HG03139 (cell line): ENCODE results near the gene SPTBN1.
"Not testable (repeated sequence)": the region's sequence is repeated elsewhere in the genome, so short reads cannot be mapped to it uniquely, and the experiment has no call there.

Experiments used
- ATAC-seq: cut with Tn5 transposase; IDR thresholded peaks from one replicate; pipeline ENCODE4 v1.9.1; 2021; ENCODE audit not compliant: unreplicated experiment

Gene SPTBN1

GRCh38 chr2:54468673-54469072 is 12.5 kb downstream of the SPTBN1 start:
- ATAC-seq, result no peak

DNA sequence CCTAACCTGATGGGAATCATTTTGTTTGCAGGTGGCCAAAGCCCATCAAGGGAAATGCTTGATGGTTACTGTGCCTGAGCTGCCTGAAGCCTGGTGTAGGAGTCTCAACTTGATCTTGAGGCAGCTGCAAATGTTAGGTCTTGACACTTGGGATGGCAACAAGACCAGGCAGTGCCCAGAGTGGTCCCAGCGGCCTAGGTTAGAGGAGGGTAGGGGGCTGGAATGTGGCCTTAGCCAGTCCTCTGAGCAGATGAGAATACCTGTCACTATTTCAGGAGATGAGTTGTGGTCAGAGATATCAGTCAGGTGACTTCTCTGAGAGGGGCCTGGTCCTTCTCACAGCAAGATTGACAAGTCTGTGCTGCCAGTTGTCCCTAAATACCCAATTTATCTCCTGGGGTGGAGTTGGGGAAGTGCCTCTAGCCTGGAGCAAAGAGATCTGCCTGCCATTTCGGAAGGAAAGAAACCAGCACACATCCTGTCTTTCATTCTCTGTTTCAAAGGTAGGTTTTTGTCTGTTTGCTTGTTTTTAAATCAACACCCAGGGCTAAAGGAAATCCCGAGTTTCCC is 13.4 kb downstream of the SPTBN1 start:
- ATAC-seq, result no peak

- no peak for ATAC-seq
Observed at GRCh38 chr2:54470266-54470938, 14.3 kb downstream of the SPTBN1 start.

GRCh38 chr2:54471221-54471711 is 15.1 kb downstream of the SPTBN1 start:
- no peak for ATAC-seq

DNA sequence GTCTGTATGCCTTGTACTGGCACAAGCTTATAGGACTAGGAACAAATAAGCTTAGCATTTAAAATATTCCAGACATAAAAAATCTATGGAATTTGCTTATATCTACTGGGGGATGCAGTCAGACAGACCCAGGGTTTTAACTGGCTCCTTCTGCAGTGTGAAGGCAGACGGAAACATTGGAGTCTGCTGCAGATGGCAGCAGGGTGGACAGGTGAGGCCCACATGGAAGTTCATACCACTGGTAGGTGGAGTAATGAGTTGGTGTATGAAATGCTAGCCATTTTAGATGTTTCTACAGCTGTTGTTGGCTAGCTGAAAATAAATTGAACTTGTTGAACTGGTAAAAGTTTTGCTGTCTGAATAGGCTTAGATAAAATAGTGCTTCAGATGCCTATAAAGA is 17.7 kb downstream of the SPTBN1 start:
- no peak for ATAC-seq

DNA sequence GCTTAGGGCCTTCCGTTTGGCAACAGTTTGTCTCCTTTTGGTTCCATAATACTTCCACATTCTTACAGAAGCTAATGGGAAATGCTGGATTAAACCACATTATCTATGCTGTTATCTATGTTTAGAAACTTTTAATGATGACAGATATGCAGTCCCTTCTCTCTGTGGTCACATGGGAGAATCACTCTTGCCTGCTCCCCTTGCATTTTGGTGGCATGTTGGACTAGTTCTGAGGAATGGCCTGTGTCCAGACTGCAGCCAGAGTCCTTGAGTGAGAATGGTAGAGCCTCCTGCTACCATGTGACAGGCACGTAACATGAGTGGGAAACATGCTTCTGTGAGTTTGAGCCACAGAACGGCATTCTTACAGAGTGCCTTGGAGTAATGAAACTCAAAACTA is 19.2 kb downstream of the SPTBN1 start:
- ATAC-seq, result no peak

DNA sequence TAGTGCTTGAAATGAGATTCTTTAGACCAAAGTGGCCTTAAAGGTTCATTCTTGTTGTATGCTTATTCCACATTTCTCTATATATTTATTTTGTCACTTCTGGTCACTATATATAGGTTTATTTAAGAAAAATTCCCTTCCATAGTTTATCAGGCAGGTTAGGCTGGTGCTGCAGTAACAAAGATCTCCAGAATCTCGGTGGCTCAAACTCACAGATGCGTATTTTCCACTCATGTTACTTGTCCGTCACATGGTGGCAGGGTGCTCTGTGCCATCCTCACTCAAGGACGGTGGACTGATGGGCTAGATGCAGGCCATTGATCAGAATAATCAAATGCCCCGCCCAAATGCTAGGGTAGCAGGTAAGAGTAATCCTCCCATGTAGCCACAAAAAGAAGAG is 19.8 kb downstream of the SPTBN1 start:
- ATAC-seq, result no peak

GRCh38 chr2:54476852-54477251 is 20.7 kb downstream of the SPTBN1 start:
- no peak for ATAC-seq

DNA sequence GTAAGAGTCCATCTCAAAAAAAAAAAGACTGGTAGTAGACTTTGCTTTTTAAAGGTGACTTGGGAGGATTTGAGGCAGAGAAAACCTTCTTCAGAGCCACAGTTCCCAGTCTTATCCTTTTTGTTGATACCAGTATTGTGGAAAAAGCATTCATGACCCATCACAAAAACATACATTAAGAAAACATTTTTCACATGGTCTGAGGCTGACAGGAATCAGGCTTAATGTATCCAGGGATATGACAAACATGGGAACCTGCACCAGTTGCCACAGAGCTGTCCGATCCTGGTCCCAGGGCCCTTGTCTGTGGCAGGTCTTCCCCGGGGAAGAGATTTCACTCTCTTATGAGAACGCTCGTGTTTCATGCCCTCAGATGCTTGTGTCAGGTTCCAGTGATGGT is 21.8 kb downstream of the SPTBN1 start:
- no peak for ATAC-seq

- no peak for ATAC-seq
Observed at GRCh38 chr2:54478899-54479298, 22.8 kb downstream of the SPTBN1 start.

- ATAC-seq, result no peak
Observed at GRCh38 chr2:54479424-54479823, 23.3 kb downstream of the SPTBN1 start.

DNA sequence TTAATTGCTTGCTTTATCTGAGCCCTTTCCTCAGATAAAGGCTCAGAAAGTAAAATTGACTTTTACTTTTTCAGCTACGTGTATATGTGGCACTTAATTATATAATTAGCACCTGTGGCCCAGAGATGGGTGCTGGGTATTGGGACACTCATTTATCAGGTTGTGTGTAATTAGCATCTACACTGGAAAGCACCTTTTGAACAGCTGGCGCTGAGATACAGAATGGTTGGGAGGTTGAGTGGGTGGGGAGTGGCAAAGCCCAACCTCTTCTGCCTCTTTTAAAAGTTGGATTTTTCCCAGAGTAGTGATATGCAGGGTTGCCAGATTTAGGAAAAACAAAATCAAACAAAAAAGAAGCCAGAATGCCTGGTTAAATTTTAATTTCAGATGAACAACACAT is 23.9 kb downstream of the SPTBN1 start:
- no peak for ATAC-seq

DNA sequence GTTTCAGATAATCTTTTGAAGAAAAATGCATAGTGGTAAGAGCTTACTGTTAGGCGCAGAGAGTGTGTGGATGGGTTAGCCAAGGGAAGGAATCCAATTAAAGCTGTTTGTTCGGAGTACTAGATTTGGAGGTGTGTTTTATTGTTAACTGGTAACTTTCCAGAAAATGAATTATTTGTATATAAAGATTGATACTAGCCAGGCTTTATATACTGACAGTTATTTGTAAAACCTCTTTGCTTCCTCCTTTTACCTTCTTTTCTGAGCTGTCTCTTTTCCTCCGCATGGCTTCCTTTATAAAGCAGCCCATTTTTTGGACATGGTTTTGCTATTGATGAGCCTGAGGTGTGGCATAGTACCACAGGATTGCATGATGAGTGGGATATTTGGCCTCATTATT is 25.6 kb downstream of the SPTBN1 start:
- no peak for ATAC-seq

DNA sequence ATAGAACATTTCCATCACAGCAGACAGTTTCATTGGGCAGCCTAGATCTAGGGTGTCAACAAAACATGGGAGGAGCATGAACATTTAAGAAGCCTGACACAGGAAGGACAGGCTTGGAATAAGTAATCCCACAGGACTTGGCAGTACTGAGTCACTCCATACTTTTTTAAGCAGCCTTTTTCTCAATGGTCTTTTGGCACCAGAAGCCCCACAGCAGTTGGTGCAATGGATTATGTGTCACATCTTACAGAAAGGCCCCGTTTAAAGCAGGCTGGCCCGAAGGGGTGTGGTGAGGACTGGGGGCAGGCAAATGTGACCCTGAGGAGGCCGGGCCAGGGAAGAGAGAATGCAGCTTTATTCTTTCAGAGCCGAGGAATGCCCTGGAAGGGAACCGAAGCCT is 26.6 kb downstream of the SPTBN1 start:
- no peak for ATAC-seq

- ATAC-seq, result no peak
Observed at GRCh38 chr2:54483426-54483825, 27.3 kb downstream of the SPTBN1 start.

DNA sequence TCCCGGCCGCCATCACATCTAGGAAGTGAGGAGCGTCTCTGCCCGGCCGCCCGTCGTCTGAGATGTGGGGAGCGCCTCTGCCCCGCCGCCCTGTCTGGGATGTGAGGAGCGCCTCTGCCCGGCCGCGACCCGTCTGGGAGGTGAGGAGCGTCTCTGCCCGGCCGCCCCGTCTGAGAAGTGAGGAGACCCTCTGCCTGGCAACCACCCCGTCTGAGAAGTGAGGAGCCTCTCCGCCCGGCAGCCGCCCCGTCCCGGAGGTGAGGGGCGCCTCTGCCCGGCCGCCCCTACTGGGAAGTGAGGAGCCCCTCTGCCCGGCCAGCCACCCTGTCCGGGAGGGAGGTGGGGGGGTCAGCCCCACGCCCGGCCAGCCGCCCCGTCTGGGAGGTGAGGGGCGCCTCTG is 29.6 kb downstream of the SPTBN1 start:
- ATAC-seq, result not testable (repeated sequence)

- no peak for ATAC-seq
Observed at GRCh38 chr2:54486766-54487165, 30.6 kb downstream of the SPTBN1 start.

DNA sequence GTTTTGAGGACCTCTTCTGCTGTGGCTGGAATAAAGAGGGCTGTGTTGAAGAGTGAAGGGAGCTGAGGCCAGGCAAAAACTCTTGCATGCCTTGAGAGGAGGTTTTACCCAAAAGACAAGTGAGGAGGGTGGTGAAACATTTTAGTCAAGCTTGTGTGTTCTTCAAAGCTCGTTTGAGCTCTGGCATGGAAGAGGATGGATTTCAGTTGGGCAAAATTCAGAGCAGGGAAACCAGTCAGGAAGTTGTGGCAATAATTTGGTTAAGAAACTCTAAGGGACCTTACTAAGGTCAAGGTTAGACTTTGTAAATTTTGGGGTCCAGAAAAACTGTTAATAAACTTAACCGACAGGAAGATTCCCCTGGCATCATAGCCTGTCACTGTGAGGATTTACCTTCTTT is 34.7 kb downstream of the SPTBN1 start:
- ATAC-seq, result no peak

DNA sequence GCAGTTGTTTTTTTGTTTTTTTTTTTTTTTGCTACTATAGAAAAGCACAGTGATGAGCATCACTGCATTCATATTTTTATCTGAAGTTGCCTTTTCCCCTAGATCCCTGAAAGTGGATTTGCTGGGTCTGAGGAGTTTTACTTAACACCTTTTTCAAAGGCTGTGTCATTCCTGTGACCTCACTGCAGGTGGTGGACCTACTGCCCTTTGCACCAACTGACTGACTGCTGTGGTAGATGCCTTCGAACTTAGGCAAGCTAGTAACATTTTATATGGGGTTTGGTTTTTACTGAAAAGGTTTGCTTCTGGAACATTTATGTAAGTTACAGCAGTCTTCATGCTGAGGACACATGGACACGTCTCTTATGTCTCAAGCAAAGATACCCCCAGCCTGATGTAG is 36.2 kb downstream of the SPTBN1 start:
- ATAC-seq, result no peak

- ATAC-seq, result no peak
Observed at GRCh38 chr2:54494087-54494486, 38.0 kb downstream of the SPTBN1 start.

DNA sequence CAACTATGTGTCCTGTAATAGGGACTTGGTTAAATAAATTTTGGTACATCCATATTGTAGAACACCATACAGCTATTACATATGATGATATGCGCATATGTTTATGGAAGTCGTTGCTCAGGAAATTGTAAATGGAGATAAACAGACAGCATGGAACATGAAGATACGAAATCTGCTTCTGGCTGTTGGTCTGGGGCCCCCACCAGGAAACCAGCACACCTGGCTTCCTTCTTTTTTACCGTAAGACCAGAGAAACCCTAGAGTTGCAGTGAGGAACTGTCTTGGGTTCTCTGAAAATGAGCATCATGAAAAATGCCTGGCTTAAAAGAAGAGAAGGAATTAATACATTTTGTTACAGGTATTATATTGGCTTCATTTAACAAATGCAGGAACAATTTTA is 40.8 kb downstream of the SPTBN1 start:
- ATAC-seq, result no peak

- no peak for ATAC-seq
Observed at GRCh38 chr2:54497763-54498680, 41.9 kb downstream of the SPTBN1 start.
